Hepatocyte (in vitro differentiated cells): Measurements from ENCODE around the gene CLEC19A.

ENCODE experiments used
- CTCF ChIP-seq: fragments of 200-600 bp; sonication (generic); IDR thresholded peaks from 2 replicates; pipeline ENCODE4 v1.5.1; 2016; ENCODE audit warnings: antibody characterized with exemption, mild to moderate bottlenecking; ENCODE audit not compliant: poor library complexity
- EZH2 ChIP-seq: fragments of 200-600 bp; sonication (generic); IDR thresholded peaks from 2 replicates; pipeline ENCODE4 v1.6.1; 2016; ENCODE audit warnings: antibody characterized with exemption, mild to moderate bottlenecking, borderline replicate concordance

DNA sequence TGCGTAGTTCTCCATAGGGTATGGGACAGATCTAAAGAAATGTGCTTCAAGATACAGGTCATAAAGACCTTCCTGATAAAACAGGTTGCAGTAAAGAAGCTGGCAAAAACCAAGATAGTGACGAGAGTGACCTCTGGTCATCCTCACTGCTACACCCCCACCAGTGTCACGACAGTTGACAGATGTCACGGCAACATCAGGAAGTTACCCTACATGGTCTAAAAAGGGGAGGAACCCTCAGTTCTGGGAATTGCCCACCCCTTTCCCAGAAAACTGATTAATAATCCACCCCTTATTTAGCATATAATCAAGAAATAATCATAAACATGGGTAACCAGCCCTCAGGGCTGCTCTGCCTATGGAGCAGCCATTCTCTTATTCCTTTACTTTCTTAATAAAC lies 46.3 kb downstream of the CLEC19A start:
- TF ChIP-seq CTCF: no peak
- no peak for TF ChIP-seq EZH2
